Umbilical cord (tissue), 2 donors: ENCODE data around the gene UBE2M. TPM values are rescaled to one million over a fixed set of nuclear protein-coding genes. Genes with fewer than 3 reads are reported as not detected.
"Not testable (repeated sequence)": the region's sequence is repeated elsewhere in the genome, so short reads cannot be mapped to it uniquely, and the experiment has no call there.

Experiments
- DNase-seq: peaks from one replicate; pipeline ENCODE4 v3.0.0-alpha.2; 2015; ENCODE audit warnings: low spot score
- total RNA-seq: library from RNA; depleted of rRNA; stranded (reverse); fragments of >200 nt; gene quantifications from one replicate; pipeline ENCODE4 v1.2.3, GENCODE V29; 2014; ENCODE audit warnings: low replicate concordance; ENCODE audit not compliant: insufficient read depth

The UBE2M gene
- total RNA-seq, result 32.7 TPM

DNA sequence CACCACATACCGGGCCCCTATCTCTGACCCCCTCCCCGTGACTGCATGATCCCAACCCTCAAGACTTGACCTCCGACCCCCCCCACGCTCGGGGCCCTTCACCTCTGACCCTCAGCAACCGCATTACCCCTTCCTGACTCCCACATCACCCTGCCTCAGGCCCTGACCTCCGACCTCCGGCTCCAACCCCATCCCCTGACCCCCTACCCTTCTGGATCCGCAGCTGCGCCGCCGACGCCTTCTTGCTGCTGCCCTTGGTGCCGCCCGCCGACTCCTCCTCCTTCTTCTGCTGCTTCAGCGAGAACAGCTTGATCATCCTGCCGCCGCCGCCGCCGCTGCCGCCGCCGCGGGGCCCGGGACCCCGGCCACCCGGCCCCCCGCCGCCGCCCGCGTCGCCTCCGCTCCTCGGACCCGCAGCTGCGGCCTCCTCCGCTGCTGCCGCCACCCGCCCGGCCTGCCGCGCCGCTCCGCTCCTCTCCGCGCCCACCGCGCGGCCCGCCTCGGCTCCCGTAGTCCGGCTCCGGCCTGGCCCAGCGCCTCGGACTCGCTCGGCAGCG is at the start of gene UBE2M:
Gene UBE2M, minus strand, starts transcription at position 546 of the 557 bp plus-strand sequence. Its CDS starts 230 bp downstream, at position 316.
- no peak for DNase-seq

DNA sequence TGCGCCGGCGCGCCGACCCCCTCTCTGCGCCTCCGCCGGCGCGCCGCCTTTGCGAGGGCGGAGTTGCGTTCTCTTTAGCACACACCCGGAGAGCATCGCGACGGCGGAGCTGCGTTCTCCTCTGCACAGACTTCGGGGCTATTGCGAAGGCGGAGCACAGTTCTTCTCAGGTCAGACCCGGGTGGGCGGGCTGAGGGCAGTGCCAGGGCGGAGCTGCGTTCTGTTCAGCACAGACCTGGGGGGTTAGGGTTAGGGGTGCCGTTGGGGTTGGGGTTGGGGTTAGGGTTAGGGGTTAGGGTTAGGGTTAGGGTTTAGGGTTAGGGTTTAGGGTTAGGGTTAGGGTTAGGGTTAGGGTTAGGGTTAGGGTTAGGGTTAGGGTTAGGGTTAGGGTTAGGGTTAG is 48.8 kb upstream of the UBE2M start:
- not testable (repeated sequence) for DNase-seq

DNA sequence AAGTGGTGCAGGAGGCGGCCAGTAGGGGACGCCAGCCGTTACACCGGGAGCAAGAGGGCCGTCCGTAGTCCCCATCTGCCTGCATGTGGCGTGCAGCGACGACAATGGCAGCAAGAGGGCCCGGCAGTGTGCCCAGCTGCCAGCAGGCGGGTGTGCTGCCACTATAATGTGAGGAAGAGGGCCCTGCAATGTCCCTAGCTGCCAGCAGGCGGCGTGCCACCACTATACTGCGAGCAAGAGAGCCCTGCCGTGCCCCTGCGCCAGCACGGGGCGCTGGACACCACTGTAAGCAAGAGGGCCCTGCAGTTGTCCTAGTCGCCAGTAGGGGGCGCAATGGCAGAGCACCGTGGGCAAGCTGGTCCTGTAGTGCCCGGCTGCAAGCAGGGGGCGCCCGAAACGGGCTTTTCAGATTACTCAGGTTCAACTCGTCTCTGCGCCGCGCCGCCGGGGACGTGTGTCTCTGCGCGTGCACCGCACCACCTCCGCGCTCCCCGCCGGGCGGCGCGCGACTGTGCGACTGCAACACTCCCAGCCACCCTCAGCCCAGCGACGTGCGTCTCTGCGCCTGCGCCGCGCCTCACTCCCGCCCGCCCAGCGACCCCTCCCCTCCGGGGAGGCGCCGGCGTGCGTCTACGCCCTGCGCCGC is 48.0 kb upstream of the UBE2M start:
- DNase-seq, result not testable (repeated sequence)

DNA sequence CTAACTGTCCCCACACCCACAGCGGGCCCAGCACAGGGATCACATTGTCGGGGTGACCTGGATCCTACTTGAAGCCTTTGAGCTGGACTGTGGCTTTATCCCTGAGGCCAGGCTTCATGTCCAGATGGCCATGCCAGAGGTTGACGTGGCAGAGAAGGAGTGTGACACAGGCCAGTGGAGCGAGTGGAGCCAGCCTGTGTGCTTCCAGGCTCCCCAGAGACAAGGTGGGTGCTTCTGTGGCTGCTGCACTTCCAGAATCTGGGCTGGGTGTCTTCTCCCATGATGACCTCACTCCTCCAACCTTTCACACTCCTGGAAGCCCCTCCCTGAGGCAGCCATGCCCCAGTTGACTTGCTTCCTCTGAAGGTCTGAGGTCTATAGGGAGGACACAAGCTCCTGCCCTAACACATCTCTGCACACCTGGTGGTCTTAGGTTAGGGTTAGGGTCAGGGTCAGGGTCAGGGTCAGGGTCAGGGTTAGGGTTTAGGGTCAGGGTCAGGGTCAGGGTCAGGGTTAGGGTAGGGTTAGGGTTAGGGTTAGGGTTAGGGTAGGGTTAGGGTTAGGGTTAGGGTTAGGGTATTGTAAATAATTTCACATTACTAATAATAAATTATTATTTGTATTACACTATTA is 27.8 kb upstream of the UBE2M start:
- DNase-seq, result no peak

DNA sequence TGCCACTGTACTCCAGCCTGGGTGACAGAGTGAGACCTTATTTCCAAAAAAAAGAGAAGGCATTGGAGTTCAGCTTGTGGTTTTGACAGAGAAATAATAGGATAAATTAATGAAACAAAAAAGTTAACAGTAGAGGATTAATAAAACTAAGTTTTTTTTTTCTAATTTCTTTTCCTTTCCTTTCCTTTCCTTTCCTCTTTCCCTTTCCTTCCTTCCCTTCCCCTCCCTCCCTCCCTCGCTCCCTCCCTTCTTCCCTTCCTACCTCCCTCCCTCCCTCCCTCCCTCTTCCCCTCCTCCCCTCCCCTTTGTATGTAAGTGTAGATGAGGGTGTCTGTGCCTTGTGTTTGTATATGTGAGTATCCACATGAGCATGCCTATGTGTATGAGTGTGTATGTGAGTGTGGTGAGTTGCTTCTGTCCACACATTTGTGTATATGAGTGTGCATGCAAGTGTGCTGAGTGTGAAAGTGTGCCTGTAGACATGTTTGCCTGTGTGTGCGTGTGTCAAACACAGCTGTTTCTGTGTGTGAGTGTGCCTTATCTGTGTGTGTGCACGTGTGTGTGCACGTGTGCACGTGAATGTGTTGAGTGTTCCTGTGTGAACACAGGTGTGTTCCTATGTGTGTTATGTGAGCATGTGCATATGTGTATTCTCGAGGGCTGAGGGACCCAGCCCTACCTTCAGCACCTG is 27.2 kb upstream of the UBE2M start:
- no peak for DNase-seq

DNA sequence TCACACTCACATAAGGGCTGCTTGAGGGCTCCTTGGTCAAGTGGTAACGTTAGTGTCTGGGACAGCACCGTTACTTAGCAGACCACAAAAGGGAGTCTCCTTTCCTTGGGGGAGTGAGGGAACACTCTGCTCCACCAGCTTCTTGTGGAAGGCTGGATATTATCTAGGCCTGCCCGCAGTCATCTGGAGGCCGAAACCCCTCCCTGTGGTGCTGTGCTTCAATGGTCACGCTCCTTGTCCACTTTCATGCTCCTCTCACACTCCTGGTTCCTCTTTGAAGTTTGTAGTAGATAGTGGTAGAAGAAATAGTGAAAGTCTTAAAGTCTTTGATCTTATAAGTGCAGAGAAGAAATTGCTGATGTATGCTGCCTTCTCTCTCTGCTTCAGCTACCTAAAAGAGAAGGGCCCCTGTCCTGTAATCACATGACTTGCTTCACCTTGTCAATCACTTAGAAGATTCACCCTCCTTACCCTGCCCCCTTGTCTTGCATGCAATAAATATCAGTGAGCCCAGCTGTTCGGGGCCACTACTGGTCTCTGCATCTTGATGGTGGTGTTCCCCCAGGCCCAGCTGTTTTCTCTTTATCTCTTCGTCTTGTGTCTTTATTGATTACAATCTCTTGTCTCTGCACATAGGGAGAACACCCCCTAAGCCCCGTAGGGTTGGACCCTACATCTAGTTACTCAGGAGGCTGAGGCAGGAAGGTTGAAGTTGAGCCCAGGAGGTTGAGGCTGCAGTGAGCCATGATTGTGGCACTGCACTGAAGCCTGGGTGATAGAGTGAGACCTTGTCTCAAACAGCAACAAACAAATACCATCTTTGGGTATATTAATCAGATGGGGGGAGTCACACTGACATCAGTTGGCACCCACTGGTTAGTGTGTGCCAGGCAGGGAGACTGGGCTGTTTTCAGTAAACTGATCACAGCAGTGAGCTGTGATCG is 26.4 kb upstream of the UBE2M start:
- DNase-seq, result no peak

DNA sequence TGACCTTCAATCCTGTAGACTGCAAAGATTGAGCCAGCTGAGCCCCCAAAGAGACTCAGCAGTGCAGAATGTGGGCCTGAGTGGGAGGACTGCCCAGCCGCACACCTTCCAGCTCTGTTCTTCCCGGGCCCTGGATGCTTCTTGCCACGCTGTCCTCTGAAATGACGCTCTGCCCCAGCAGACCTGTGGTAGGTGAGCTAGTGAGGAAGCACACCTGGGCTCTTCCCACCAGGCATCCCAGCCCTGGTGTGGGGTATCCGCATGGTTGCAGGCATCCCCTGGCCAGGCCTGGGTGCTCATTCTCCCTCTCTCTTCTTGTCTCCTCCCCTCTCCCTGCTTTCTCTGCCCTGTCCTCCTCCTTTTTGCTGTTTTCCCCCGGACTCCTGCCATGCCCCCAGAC is 24.6 kb upstream of the UBE2M start:
- DNase-seq, result no peak

DNA sequence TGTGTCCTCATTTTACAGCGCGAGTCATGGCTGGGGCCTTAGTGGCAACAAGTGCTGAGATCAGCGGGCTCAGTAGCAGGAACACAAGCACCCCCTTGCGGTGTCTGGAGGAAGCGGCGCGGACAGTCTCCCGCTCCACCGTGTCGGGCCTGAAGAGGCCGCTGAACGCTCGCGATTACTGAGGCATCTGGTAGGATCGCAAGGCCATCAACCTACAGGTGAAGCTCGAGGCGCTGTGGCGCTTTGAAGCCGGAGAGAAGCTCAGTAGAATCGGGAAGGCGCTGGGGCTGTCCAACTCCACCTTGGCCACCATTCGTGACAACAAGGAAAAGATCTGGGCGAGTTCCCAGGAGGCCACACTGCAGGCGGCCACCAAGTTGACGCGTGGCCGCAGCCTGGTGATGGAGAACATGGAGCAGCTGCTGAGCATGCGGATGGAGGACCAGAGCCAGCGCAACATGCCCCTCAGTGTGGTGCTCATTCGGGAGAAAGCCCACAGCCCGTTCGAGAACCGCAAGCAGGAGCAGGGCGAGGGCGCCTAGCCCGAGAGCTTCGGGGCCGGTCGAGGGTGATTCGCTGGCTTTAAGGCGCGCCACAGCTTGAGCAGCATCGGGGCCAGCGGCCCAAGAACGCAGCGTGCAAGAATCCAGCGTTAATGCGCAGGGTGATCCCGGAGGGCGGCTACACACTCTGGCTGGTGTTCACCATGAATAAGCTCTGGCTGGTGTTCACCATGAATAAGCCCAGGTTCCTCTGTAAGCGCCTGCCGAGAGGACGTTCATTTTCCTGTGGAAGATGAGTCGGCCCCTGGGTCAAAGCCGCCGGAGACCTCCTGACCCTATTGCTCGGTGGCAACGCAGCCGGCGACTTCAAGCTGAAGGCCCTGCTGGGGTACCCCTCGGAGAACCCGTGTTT is 23.1 kb upstream of the UBE2M start:
- peak; percentile 81 for DNase-seq

DNA sequence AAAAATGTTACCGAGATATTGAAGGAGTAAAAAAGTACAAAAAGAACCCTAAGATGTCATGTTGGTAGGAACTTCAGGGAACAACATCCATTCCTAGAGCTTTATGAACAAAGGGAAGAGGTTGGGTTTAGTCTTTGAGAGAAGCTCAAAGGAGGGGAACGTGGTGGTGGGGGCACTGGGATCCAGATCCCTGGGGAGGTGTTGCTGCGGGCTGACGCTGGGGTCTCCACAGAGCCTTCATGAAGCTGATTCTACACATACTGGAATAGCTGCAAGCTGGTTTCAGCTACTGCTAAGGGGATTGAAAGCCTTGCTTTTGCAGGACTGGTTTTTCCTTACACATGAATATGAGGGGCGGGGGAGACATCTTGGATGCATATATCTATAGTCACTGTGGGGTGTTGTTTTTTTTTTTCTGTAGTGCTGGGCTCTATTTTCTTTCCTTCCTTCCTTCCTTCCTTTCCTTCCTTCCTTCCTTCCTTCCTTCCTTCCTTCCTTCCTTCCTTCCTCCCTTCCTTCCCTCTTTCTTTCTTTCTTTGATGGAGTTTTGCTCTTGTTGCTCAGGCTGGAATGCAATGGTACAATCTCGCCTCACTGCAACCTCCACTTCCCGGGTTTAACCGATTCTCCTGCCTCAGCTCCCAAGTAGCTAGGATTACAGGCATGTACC is 21.2 kb upstream of the UBE2M start:
- DNase-seq, result no peak

DNA sequence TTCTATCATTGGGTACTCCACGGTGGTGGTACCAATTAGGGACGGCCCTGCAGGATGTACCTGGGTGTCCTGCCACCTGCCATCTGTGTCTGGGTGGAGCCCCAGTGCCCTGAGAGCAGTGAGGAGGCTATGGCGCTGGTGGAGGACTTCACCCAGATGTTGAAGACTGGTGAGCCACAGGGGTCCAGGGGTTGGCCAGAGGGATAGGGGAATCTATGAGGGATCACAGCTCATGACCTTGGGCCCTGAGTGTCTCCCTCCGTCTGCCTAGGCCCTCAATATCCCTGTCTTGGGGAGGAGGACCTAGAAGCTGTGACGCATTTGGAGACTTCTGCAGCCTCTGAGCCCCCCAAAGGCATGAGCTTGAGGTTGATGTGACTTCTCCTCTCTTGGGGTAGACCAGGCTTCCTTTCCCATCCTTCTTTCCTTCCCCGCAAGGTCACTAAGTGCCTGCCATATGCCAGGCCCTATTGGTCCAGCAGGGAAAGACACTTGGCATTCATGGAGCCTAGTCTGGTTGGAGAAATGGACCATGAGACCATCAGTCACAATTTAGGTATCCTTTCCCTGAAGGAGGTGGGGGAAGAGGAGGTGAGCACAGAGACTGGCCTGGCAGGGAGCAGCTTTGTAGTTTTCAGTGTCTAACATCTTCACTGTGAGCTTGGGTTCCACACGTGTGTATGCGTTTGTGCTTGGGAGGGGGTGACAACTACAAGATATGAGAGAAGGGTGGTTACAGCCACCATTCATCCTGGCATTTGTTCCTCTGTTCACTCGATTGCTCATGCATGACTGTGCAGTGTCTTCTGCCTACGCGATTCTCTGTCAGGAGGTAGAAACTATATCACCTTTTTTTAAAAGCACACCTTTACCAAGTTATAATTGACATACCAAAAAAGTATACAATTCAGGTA is 19.9 kb upstream of the UBE2M start:
- DNase-seq, result no peak

DNA sequence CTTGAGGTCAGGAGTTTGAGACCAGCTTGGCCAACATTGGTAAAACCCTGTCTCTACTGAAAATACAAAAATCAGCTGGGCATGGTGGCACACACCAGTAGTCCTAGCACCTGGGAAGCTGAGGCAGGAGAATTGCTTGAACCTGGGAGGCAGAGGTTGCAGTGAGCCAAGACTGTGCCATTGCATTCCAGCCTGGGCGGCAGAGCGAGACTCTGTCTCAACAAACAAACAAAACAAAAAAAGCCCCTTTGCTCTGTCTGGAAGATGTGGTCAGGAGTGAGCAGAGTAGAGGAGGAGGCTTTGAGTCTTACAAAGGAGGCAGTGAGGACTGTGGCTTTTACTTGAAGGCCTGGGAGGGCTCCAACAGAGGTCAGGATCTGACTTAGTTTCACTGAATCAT is 19.2 kb upstream of the UBE2M start:
- DNase-seq, result not testable (repeated sequence)

DNA sequence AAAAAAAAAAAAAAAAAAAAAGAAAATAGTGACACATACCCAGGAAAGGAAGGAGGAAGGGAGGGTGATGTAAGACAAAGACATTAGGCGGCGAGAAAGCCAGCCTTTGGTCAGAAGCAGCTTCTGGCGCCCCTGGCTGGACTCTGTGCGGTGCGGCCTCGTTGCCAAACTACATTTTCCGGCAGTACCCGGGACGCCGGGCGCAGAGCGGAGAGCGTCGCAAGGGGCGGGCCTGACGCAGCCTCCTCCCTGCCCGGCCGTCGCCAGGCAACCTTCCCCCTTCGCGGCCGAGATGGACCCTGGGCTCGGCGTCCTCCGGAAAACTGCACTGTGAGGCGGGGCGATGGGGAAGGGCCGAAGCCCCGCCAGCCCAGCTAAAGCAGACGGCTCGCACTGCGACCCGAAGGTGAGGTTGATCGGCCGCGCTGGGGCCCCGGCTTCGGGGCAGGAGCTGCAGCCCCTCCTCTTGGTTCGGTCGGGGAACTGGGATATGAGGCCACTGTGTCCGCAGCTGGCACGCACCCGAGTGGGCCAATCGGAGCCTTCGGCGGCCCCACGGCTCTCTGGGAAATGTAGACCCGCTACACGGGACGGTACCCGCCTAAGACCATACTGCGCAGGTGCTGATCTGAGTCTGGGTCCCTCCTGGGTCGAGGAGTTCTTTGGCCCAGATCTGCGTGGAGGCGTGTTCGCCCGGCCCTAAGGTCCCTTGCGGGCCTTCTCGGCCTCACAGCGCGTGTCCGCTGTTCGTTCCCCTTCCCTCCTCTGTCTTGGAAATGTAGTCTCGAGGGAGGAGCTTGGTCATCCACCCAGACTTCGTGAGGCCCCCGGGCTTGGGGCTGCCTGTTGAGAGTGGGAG is 17.0 kb upstream of the UBE2M start:
- DNase-seq, result peak; percentile 97

DNA sequence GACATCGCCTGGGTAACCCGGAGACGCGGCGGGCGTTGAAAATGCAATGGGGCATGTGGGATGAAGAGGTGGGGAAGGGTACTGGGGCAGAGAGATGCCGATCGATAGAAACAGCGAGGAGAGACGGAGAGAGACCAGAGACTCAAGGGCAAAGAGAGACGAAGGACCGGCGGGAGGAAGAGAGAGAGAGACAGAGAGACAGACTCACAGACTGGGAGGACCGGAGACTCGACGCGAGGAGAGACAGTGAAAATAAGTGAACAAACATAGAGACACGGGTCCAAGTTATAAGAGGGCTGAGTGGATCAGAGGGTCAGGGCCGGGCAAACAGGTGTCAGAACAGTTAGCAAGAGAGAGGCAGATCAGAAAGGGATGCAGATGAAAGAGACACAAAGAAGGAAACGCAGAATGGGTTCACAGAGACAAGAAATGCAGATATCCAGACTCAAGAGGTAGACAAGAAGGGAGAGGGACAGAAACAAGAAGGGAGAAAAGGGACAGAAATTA is 15.3 kb upstream of the UBE2M start:
- no peak for DNase-seq

DNA sequence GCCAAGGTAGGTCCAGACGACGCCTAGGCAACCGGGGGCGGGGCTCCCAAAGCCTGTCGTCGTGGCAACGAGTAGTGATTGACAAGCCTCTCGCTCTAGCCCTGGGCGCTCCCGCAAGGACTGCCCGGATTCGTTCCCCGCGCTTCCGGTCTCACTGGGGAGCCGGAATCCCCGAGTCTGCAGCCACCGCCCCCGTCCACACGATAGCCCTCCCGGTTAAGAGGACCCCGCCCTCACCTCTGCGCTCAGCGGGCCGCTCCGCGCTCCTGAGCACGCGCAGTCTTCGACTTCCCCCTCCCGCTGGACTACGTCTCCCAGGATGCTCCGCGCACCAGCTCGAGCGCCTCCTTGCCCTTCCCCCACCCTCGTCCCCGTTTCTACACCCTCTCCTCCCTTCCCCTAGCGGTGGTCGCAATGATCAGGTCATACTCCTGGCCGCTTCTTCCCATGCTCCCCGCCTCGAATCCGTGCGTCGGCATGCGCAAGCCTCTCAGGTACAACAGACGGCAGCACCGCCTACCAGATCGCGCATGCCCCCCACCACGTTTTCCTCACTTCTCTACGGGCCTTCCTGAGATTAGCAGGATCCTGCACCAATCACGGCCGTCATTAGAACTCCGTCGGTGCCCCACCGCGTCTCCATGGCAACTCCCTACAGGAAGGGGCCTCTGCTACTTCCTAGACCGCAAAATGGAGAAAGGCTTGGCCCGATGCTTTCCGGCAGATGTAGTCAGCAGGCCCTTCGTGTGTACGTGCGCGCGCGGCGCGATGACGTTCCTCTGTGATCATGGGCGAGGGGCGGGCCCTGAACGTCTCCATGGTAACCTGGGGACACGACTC is 14.6 kb upstream of the UBE2M start, which contains the start of gene MZF1:
Gene MZF1, minus strand, starts transcription at position 518 of the 840 bp plus-strand sequence. CDS start 1,946 bp downstream, outside the sequence.
- peak; percentile 100 for DNase-seq

DNA sequence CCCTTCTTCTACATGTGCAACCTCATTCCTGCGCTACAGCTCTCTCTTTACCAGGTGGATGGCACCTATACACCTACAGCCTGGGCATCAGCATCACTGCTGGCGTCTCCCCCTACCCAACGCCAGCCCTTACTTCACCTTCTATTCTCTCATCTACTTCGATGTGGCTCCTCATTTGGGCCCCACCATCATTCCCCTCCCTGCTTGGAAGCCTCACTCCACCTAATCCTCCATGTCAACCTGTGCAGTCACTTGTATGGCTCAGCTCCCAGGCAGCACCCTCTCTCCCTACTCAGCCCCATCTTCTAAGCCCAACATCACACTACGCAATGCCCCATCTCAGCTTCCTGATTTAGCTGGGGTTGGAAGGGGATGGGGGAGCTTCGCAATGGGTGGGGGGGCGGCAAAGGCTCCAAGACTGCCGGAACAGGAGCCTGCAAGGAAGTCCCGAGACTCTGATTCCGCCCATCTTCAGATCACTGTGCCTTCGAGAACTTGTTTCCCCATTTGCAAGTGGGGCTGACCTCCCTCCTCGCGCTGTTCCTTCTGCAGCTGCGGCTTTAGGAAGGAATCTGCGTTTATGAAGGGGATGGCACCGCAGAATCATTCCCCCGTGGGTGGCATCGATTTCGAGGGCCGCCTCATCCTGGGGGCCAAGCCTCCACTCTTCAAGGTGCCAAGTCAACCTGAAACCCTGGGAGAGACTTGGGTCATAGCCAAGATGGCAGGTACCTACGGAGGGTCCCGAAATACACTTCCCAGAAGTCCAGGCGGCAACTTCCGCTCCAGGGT is 13.8 kb upstream of the UBE2M start:
- no peak for DNase-seq

DNA sequence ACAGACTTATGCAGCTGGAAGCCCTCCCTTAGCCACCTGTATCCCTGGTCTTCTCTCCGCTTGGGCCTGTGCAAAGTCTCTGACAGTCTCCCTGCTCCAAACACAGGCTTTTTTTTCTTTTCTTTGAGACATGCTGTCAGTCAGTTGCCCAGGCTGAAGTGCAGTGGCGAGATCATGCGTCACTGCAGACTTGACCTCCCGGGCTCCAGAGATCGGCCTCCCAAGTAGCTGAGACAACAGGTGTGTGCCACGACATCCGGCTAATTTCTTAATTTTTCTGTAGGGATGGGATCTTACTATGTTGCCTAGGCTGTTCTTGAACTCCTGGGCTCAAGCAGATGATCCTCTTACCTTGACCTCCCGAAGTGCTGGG is 13.2 kb upstream of the UBE2M start:
- no peak for DNase-seq
